Neuronal stem cell (in vitro differentiated cells): ENCODE results near the gene USP28.

Experiments used
- DNase-seq: peaks from one replicate; pipeline ENCODE4 v3.0.0-alpha.2; 2013; ENCODE audit warnings: low spot score
- H2AFZ ChIP-seq: one replicate; pipeline ENCODE4 v1.6.1; 2013; ENCODE audit warnings: mild to moderate bottlenecking, low read length, inconsistent platforms
- H2AK5ac ChIP-seq: 2 replicates; pipeline ENCODE4 v1.6.1; 2013; ENCODE audit warnings: low read depth, mild to moderate bottlenecking, inconsistent platforms, low read length, moderate library complexity, mixed read lengths
- H2BK120ac ChIP-seq: 2 replicates; pipeline ENCODE4 v1.6.1; 2013; ENCODE audit warnings: low read depth, mild to moderate bottlenecking, inconsistent platforms, low read length, moderate library complexity, mixed read lengths
- H2BK12ac ChIP-seq: one replicate; pipeline ENCODE4 v1.6.1; 2013; ENCODE audit warnings: low read length, inconsistent platforms
- H2BK15ac ChIP-seq: 2 replicates; pipeline ENCODE4 v1.6.1; 2013; ENCODE audit warnings: mild to moderate bottlenecking, low read length, inconsistent platforms, mixed read lengths
- H2BK5ac ChIP-seq: one replicate; pipeline ENCODE4 v1.6.1; 2013; ENCODE audit warnings: inconsistent platforms, mild to moderate bottlenecking, low read length, moderate library complexity
- H3K14ac ChIP-seq: one replicate; pipeline ENCODE4 v1.6.1; 2013; ENCODE audit warnings: low read length, inconsistent platforms
- H3K18ac ChIP-seq: 2 replicates; pipeline ENCODE4 v1.6.1; 2013; ENCODE audit warnings: low read length, inconsistent platforms
- H3K23ac ChIP-seq: 2 replicates; pipeline ENCODE4 v1.6.1; 2013; ENCODE audit warnings: low read depth, mild to moderate bottlenecking, mixed read lengths, low read length, inconsistent platforms; ENCODE audit not compliant: poor library complexity
- H3K27ac ChIP-seq: replicated peaks from 3 replicates; pipeline ENCODE4 v1.5.1; 2013; ENCODE audit warnings: low read length, inconsistent platforms
- H3K27me3 ChIP-seq, 3 experiments: 2 replicates each; pipeline ENCODE4 v1.6.1; 2013; ENCODE audit warnings: low read length in 3 of 3, mild to moderate bottlenecking in 2 of 3, inconsistent platforms in 1 of 3, low read depth in 1 of 3, mixed read lengths in 1 of 3, moderate library complexity in 1 of 3; ENCODE audit not compliant: control insufficient read depth in 3 of 3, insufficient read depth in 3 of 3
- H3K36me3 ChIP-seq, 2 donors: replicated peaks in 1 of 2; 2 replicates each; pipeline ENCODE4 v1.6.1; 2013; ENCODE audit warnings: low read length in 2 of 2; ENCODE audit not compliant: control insufficient read depth in 2 of 2, insufficient read depth in 2 of 2
- H3K4ac ChIP-seq: 2 replicates; pipeline ENCODE4 v1.6.1; 2013; ENCODE audit warnings: inconsistent platforms, mild to moderate bottlenecking, low read length, moderate library complexity
- H3K4me1 ChIP-seq, 2 donors: 1 replicate in 1 of 2; 2 replicates in 1 of 2; pipeline ENCODE4 v1.6.1; 2013; ENCODE audit warnings: low read length in 2 of 2, low read depth in 1 of 2; ENCODE audit not compliant: control insufficient read depth in 2 of 2, insufficient read depth in 1 of 2
- H3K4me2 ChIP-seq: one replicate; pipeline ENCODE4 v1.6.1; 2013; ENCODE audit warnings: mild to moderate bottlenecking, low read length, inconsistent platforms; ENCODE audit not compliant: insufficient read depth, poor library complexity, severe bottlenecking
- H3K4me3 ChIP-seq, 2 donors: 2 replicates each; pipeline ENCODE4 v1.5.1; 2013; ENCODE audit warnings: low read length in 2 of 2, mild to moderate bottlenecking in 2 of 2, inconsistent platforms in 1 of 2, moderate library complexity in 1 of 2
- H3K79me1 ChIP-seq: one replicate; pipeline ENCODE4 v1.6.1; 2013; ENCODE audit warnings: low read depth, mild to moderate bottlenecking, inconsistent platforms, low read length, moderate library complexity
- H3K9ac ChIP-seq: one replicate; pipeline ENCODE4 v1.6.1; 2013; ENCODE audit warnings: mild to moderate bottlenecking, low read depth, low read length, inconsistent platforms; ENCODE audit not compliant: poor library complexity
- H3K9me3 ChIP-seq, 2 donors: replicated peaks in 1 of 2; 2 replicates each; pipeline versions ENCODE3 to v1.6.1; 2013; ENCODE audit warnings: low read length in 2 of 2, mild to moderate bottlenecking in 2 of 2, inconsistent platforms in 1 of 2, low read depth in 1 of 2, mixed read lengths in 1 of 2, moderate library complexity in 1 of 2; ENCODE audit not compliant: control insufficient read depth in 2 of 2, insufficient read depth in 1 of 2
- H4K8ac ChIP-seq: one replicate; pipeline ENCODE4 v1.6.1; 2013; ENCODE audit warnings: low read depth, mild to moderate bottlenecking, inconsistent platforms, low read length, moderate library complexity
- H4K91ac ChIP-seq: one replicate; pipeline ENCODE4 v1.6.1; 2013; ENCODE audit warnings: low read length, low read depth, mild to moderate bottlenecking, inconsistent platforms; ENCODE audit not compliant: poor library complexity
- WGBS, 2 donors: extraction: QIAGEN DNeasy Blood & Tissue Kit; methylation state at CpG; one replicate each; pipeline ENCODE4 v1.1.7; 2013; ENCODE audit warnings: missing lambda C conversion rate in 2 of 2, mixed read lengths in 1 of 2; ENCODE audit not compliant: insufficient read length in 2 of 2, insufficient replicate concordance in 1 of 2; ENCODE audit errors: extremely low coverage in 2 of 2; 5-methylcytosine and 5-hydroxymethylcytosine counted together

Gene USP28

GRCh38 chr11:113859665-113860064 lies 15.7 kb downstream of the USP28 start:
- Histone ChIP-seq H3K23ac (no peak overlapping the region), H3K9ac (no peak overlapping the region), H2AK5ac (no peak overlapping the region), H2BK12ac (no peak overlapping the region), H3K36me3 (peaks cover 0 to 6% of the 10 kb centered on the region in 2 donors), H4K8ac (no peak overlapping the region), H3K14ac (no peak overlapping the region), H3K4me1 (no peaks in the 10 kb centered on the region), H3K27me3 (no peaks in the 10 kb centered on the region), H3K4me2 (no peak overlapping the region), H3K4me3 (no peak overlapping the region), H2BK5ac (no peak overlapping the region), H2AFZ (no peak overlapping the region), H4K91ac (no peak overlapping the region), H3K27ac (no peak overlapping the region), H3K79me1 (no peaks in the 10 kb centered on the region), H3K4ac (no peak overlapping the region), H2BK15ac (no peak overlapping the region), H2BK120ac (no peak overlapping the region), H3K9me3 (peaks cover 0 to 2% of the 10 kb centered on the region in 2 donors), H3K18ac (no peak overlapping the region)
- no peak for DNase-seq

DNA sequence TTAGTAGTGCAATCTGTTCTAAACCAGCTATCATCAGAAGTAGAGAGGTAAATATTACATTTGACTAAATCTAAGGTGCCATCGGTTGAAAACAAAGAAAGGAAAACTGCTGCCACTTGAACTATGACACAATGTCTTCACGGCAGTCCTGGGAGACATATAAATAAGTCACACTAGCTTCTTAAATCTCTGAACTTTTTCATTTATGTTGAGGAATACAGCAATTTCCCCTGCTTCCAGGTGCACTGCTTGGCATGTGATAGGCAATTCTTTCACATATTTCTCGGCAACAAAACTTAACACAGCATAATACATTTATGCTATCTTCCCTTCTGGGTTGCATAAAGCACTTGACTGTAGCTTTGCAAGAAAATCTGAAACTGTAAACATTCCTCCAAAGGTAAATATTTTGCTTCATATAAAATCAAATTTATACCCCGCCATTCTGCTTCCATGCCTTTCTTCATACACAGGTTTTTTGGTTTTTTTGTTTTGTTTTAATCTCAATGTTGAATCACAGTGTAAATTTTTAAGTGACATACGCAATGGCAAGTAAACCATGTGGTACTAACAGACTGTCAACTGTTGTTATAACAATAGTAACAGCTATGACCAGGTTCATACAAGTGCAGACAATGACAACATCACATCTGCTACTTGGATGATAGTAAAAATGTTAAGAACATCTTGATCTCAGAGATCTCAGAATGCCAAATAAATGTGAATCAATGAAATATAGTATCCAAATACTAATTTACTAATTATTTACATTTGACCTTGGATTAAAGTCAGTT lies 18.2 kb downstream of the USP28 start:
- no peak overlapping the region for H4K8ac ChIP-seq
- no peak overlapping the region for H4K91ac ChIP-seq
- H3K4ac ChIP-seq = no peak overlapping the region
- no peak overlapping the region for H2BK5ac ChIP-seq
- H3K79me1 ChIP-seq = no peaks in the 10 kb centered on the region
- H2BK15ac ChIP-seq = no peak overlapping the region
- no peak overlapping the region for H2BK120ac ChIP-seq
- H3K14ac ChIP-seq = no peak overlapping the region
- H3K27ac ChIP-seq = no peak overlapping the region
- no peaks in the 10 kb centered on the region for H3K27me3 ChIP-seq
- H3K23ac ChIP-seq = no peak overlapping the region
- no peak overlapping the region for H3K18ac ChIP-seq
- H3K4me1 ChIP-seq = no peaks in the 10 kb centered on the region
- DNase-seq = no peak
- peaks cover 0 to 5% of the 10 kb centered on the region in 2 donors for H3K9me3 ChIP-seq
- H3K4me2 ChIP-seq = no peak overlapping the region
- no peak overlapping the region for H3K9ac ChIP-seq
- no CpG with 5 or more reads among the region's 5 CpGs for WGBS, 2 donors
- H2BK12ac ChIP-seq = no peak overlapping the region
- no peak overlapping the region for H2AK5ac ChIP-seq
- H3K36me3 ChIP-seq = peaks cover 0 to 23% of the 10 kb centered on the region in 2 donors
- no peak overlapping the region for H2AFZ ChIP-seq
- no peak overlapping the region for H3K4me3 ChIP-seq

- no peak overlapping the region for H3K4me2 ChIP-seq
- H2AK5ac ChIP-seq = no peak overlapping the region
- H4K91ac ChIP-seq = no peak overlapping the region
- H2BK120ac ChIP-seq = no peak overlapping the region
- H2BK5ac ChIP-seq = no peak overlapping the region
- H3K36me3 ChIP-seq = peaks cover 4 to 35% of the 10 kb centered on the region in 2 donors
- H3K4me3 ChIP-seq = no peak overlapping the region
- H3K27ac ChIP-seq = no peak overlapping the region
- H3K27me3 ChIP-seq = no peaks in the 10 kb centered on the region
- WGBS, 2 donors = no CpG with 5 or more reads among the region's 6 CpGs
- no peak overlapping the region for H4K8ac ChIP-seq
- no peak for DNase-seq
- H3K9ac ChIP-seq = no peak overlapping the region
- no peak overlapping the region for H2BK12ac ChIP-seq
- no peaks in the 10 kb centered on the region for H3K4me1 ChIP-seq
- peaks cover 0 to 5% of the 10 kb centered on the region in 2 donors for H3K9me3 ChIP-seq
- H2BK15ac ChIP-seq = no peak overlapping the region
- H3K18ac ChIP-seq = no peak overlapping the region
- no peak overlapping the region for H2AFZ ChIP-seq
- H3K79me1 ChIP-seq = no peaks in the 10 kb centered on the region
- no peak overlapping the region for H3K4ac ChIP-seq
- H3K23ac ChIP-seq = no peak overlapping the region
- H3K14ac ChIP-seq = no peak overlapping the region
These were observed 19.6 kb downstream of the USP28 start for GRCh38 chr11:113855803-113856202.

DNA sequence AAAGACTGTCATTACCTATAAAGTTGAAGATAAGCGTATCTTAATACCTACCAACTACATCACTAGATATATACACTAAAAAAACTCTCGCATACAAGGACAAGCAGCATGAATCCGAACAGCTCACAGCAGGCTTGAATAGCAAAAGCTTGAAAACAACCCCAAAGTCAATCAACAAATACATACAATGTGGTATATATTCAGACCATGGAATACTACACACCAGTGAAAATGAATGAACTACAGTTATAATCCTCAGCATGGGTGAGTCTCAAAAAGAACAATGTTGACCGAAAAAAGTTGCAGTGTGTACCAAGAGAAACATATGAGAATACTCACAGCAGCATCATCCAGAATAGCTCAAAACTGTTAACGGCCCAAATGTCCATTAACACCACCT lies 25.2 kb downstream of the USP28 start:
- Histone ChIP-seq H3K27ac (no peak overlapping the region), H2BK15ac (no peak overlapping the region), H2BK5ac (no peak overlapping the region), H2BK120ac (no peak overlapping the region), H3K14ac (no peak overlapping the region), H3K36me3 (peaks cover 13 to 79% of the 10 kb centered on the region in 2 donors), H3K4ac (no peak overlapping the region), H3K4me3 (no peak overlapping the region), H2AFZ (no peak overlapping the region), H3K23ac (no peak overlapping the region), H3K18ac (no peak overlapping the region), H2AK5ac (no peak overlapping the region), H3K79me1 (no peaks in the 10 kb centered on the region), H3K27me3 (no peaks in the 10 kb centered on the region), H4K8ac (no peak overlapping the region), H3K4me1 (no peaks in the 10 kb centered on the region), H3K9ac (no peak overlapping the region), H3K4me2 (no peak overlapping the region), H4K91ac (no peak overlapping the region), H3K9me3 (peaks cover 3 to 5% of the 10 kb centered on the region in 2 donors), H2BK12ac (no peak overlapping the region)
- no peak for DNase-seq
- no CpG with 5 or more reads among the region's 5 CpGs for WGBS, 2 donors
